ENCODE measurements around the gene STRN3.
"Not testable (repeated sequence)": the region's sequence is repeated elsewhere in the genome, so short reads cannot be mapped to it uniquely, and the experiment has no call there.

The STRN3 gene

GRCh38 chr14:31030469-31030868 lies 4.3 kb upstream of the STRN3 start:
- DNase-seq, result no peak

- DNase-seq, result no peak
Measured at GRCh38 chr14:31029016-31029970, 3.1 kb upstream of the STRN3 start.

GRCh38 chr14:31027847-31028246 lies 1.7 kb upstream of the STRN3 start:
- peak; percentile 41 for DNase-seq

GRCh38 chr14:31026450-31027235 lies 464 bp upstream of the STRN3 start:
- peak; percentile 98 for DNase-seq

GRCh38 chr14:31025367-31026076 lies 657 bp downstream of the STRN3 start, which contains the start of gene AP4S1:
Gene AP4S1 (plus strand): TSS chr14:31025649. CDS start chr14:31066197, 40,548 bp downstream.
- DNase-seq, result peak; percentile 15

- DNase-seq, result no peak
Measured at GRCh38 chr14:31024577-31025366, 1.4 kb downstream of the STRN3 start.

GRCh38 chr14:31024010-31024480 lies 2.1 kb downstream of the STRN3 start:
- DNase-seq, result no peak

GRCh38 chr14:31022386-31022785 lies 3.8 kb downstream of the STRN3 start:
- no peak for DNase-seq

GRCh38 chr14:31021576-31021949 lies 4.6 kb downstream of the STRN3 start:
- DNase-seq, result no peak

GRCh38 chr14:31020834-31021575 lies 5.2 kb downstream of the STRN3 start:
- DNase-seq, result no peak

- DNase-seq, result no peak
Measured at GRCh38 chr14:31018057-31018645, 8.0 kb downstream of the STRN3 start.

GRCh38 chr14:31013841-31014240 lies 12.3 kb downstream of the STRN3 start:
- no peak for DNase-seq

- DNase-seq, result no peak
Measured at GRCh38 chr14:31010935-31011334, 15.2 kb downstream of the STRN3 start.

- no peak for DNase-seq
Measured at GRCh38 chr14:31009836-31010574, 16.2 kb downstream of the STRN3 start.

- no peak for DNase-seq
Measured at GRCh38 chr14:31006703-31007102, 19.5 kb downstream of the STRN3 start.

- not testable (repeated sequence) for DNase-seq
Measured at GRCh38 chr14:31004007-31004406, 22.2 kb downstream of the STRN3 start.

- DNase-seq, result no peak
Measured at GRCh38 chr14:31003284-31003683, 22.9 kb downstream of the STRN3 start.

GRCh38 chr14:31001339-31001658 lies 24.9 kb downstream of the STRN3 start:
- no peak for DNase-seq

- DNase-seq, result no peak
Measured at GRCh38 chr14:31000629-31001338, 25.4 kb downstream of the STRN3 start.

Data from fibroblast of skin of right quadriceps (primary cell).